PC-9 (cell line): ENCODE measurements around the gene LRRC27. TPM values are rescaled to one million over a fixed set of nuclear protein-coding genes. Genes with fewer than 3 reads are reported as not detected.

ENCODE experiments used
- BruUV-seq: library from RNA; stranded (reverse); fragments of 400-500 nt; replicated peaks from 2 replicates; lab custom pipeline; 2021; lab: Mats Ljungman, UMichigan
- CTCF ChIA-PET: fragments of 300-600 bp; sonication (Branson Sonifier 250); formaldehyde crosslinking; loops from one replicate; lab custom pipeline; 2022; ENCODE audit warnings: antibody characterized with exemption; lab: Charles Lee
- POLR2A ChIA-PET: fragments of 300-600 bp; sonication (Branson Sonifier 250); formaldehyde crosslinking; loops from one replicate; lab custom pipeline; 2022; ENCODE audit warnings: antibody characterized with exemption; ENCODE audit not compliant: unreplicated experiment; lab: Charles Lee
- DNase-seq, 2 experiments: peaks; one replicate each; pipeline versions ENCODE4 v3.0.0 to v3.0.0-alpha.2; 2015 to 2022; ENCODE audit warnings: mixed read lengths in 1 of 2
- H2AFZ ChIP-seq: fragments of 200-600 bp; sonication (generic); 2 replicates; pipeline ENCODE4 v1.8.1; 2017; ENCODE audit warnings: antibody characterized with exemption
- H3F3A ChIP-seq: fragments of 200-600 bp; sonication (generic); 2 replicates; pipeline ENCODE4 v1.8.1; 2017; ENCODE audit warnings: antibody characterized with exemption, mild to moderate bottlenecking, low read depth; ENCODE audit not compliant: insufficient read depth
- H3K27ac ChIP-seq: fragments of 200-600 bp; sonication (generic); 2 replicates; pipeline ENCODE4 v1.6.1; 2016; ENCODE audit warnings: mixed run types
- H3K27me3 ChIP-seq: fragments of 200-600 bp; sonication (generic); 2 replicates; pipeline ENCODE4 v1.6.1; 2016; ENCODE audit warnings: low read depth, mixed run types; ENCODE audit not compliant: insufficient read depth
- H3K36me3 ChIP-seq: fragments of 200-600 bp; sonication (generic); 2 replicates; pipeline ENCODE4 v1.6.1; 2016; ENCODE audit warnings: low read depth, mixed run types
- H3K4me1 ChIP-seq: fragments of 200-600 bp; sonication (generic); replicated peaks from 2 replicates; pipeline ENCODE4 v1.6.1; 2016; ENCODE audit warnings: mixed run types; ENCODE audit not compliant: insufficient read depth
- H3K4me2 ChIP-seq: fragments of 200-600 bp; sonication (generic); 2 replicates; pipeline ENCODE4 v1.6.1; 2017; ENCODE audit warnings: mixed run types
- H3K4me3 ChIP-seq: fragments of 200-600 bp; sonication (generic); 2 replicates; pipeline ENCODE4 v1.6.1; 2016; ENCODE audit warnings: mixed run types
- H3K79me2 ChIP-seq: fragments of 200-600 bp; sonication (generic); 2 replicates; pipeline ENCODE4 v1.6.1; 2017; ENCODE audit warnings: low read depth, mixed run types
- H3K9me2 ChIP-seq: fragments of 200-600 bp; sonication (generic); 2 replicates; pipeline ENCODE4 v1.8.1; 2017; ENCODE audit warnings: mild to moderate bottlenecking; ENCODE audit not compliant: insufficient read depth
- H3K9me3 ChIP-seq: fragments of 200-600 bp; sonication (generic); 2 replicates; pipeline ENCODE4 v1.8.1; 2016; ENCODE audit warnings: low read depth; ENCODE audit not compliant: insufficient read depth
- H4K20me1 ChIP-seq: fragments of 200-600 bp; sonication (generic); 2 replicates; pipeline ENCODE4 v1.8.1; 2017; ENCODE audit not compliant: insufficient read depth
- EZH2 ChIP-seq: fragments of 200-600 bp; sonication (generic); IDR thresholded peaks from 2 replicates; pipeline ENCODE4 v1.8.0; 2017; ENCODE audit warnings: antibody characterized with exemption, low read depth
- intact Hi-C: fragments of 100-400 bp; cut with micrococcal nuclease; formaldehyde crosslinking; loops from one replicate; pipeline ENCODE4 v1.10.0; 2022; ENCODE audit not compliant: unreplicated experiment
- total RNA-seq: library from RNA; stranded (reverse); gene quantifications from 2 replicates; pipeline ENCODE4 v1.2.3, GENCODE V29; 2021
- TF ChIP-seq, protein P1 (sequence below): fragments of 200-600 bp; sonication (generic); conservative IDR thresholded peaks from 2 replicates; pipeline ENCODE4 v1.6.1; 2017; ENCODE audit warnings: mixed run types, antibody characterized with exemption, mild to moderate bottlenecking, moderate library complexity

The LRRC27 gene
- total RNA-seq, 1 experiment from 2014 or later = 10.0 TPM

DNA sequence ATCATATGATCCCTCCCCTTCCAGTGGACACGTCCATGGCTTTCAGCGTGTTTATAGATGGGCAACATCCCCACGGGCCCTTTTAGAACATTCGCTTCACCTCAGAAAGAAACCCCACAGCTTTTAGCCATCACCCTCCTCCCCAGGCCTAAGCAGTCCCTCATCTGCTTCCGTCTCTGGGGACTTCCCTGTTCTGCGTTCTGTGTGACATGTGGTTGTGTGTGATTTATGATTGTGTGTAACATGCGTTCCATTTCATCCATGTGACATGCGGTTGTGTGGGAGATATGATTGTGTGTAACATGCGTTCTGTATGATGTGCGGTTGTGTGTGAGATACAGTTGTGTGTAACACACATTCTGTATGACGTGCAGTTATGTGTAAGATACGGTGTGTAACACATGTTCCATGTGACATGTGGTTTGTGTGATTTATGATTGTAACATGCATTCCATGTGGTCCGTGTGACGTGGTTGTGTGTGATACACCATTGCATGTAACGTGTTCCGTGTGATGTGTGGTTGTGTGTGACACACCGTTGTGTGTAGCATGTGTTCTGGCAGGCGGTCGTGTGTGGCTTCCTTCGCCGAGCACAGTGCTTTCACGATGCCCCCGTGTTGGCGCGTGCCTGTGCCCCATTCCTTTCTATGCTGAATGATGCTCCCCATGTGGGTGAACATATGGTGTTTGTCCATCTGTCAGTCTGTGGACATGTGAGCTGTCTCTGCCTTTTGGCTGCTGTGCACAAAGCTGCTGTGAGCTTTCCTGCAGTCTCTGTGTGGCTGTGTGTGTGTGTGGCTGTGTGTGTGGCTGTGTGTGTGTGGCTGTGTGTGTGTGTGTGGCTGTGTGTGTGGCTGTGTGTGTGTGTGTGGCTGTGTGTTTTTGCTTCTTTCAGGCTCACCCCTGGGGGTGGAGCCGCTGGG is 91.2 kb downstream of the LRRC27 start:
- ChIA-PET CTCF (no interaction called here), POLR2A (no interaction called here)
- Histone ChIP-seq H3F3A (peaks cover 12% of the 10 kb centered on the region), H3K4me3 (no peak overlapping the region), H3K36me3 (no peaks in the 10 kb centered on the region), H3K9me3 (no peaks in the 10 kb centered on the region), H3K4me1 (peaks cover 41% of the 10 kb centered on the region), H3K9me2 (no peaks in the 10 kb centered on the region), H3K4me2 (no peak overlapping the region), H4K20me1 (no peaks in the 10 kb centered on the region), H3K27me3 (no peaks in the 10 kb centered on the region), H3K27ac (no peak overlapping the region), H2AFZ (no peak overlapping the region), H3K79me2 (no peaks in the 10 kb centered on the region)
- intact Hi-C loops = no loop called here
- DNase-seq = no peak
- TF ChIP-seq, protein P1, sequence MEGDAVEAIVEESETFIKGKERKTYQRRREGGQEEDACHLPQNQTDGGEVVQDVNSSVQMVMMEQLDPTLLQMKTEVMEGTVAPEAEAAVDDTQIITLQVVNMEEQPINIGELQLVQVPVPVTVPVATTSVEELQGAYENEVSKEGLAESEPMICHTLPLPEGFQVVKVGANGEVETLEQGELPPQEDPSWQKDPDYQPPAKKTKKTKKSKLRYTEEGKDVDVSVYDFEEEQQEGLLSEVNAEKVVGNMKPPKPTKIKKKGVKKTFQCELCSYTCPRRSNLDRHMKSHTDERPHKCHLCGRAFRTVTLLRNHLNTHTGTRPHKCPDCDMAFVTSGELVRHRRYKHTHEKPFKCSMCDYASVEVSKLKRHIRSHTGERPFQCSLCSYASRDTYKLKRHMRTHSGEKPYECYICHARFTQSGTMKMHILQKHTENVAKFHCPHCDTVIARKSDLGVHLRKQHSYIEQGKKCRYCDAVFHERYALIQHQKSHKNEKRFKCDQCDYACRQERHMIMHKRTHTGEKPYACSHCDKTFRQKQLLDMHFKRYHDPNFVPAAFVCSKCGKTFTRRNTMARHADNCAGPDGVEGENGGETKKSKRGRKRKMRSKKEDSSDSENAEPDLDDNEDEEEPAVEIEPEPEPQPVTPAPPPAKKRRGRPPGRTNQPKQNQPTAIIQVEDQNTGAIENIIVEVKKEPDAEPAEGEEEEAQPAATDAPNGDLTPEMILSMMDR = no peak
- TF ChIP-seq EZH2 = no peak
- BruUV-seq = no TSS peak

DNA sequence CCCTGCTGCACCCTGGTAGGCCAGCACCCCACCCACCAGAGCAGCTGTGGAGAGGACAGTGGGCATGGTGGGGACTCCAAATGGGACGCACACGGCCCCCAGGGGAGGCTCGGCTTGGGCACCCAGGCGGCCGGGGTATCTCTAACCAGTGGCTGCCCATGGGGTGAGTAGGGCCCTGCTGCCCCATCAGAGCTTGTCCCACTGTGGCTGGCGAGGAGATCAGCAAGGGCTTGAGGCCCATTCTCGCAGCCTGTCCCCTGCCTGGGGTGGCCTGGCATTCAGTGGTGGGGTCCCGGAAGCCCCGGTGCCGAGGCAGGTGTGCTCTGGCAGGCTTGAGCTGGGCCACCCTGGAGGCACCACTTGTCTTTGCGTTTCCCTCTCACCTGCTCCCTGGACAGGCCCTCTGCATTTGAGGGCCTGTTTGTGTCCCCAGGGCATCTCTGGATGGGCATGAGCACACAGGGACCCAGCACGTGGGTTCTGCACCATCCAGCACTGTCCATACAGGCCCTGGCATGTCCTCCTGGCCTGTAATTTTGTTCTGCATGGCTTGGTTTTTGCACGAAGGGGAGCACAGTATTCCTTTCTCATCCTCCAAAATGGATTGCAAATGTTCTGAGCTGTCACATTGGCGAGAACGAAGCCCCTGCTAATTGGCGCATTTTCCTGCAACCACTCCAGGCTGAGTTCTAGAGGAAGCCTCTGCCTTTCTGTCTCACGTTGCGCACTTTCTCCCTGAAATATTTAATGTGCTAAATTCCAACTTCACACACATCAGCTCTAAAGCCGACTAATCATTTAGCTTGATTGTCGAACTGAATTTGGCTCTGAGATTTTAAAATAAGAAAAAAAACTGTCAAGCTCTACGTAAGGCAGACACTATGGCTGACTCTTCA is 92.2 kb downstream of the LRRC27 start:
- H3K4me3 ChIP-seq = no peak overlapping the region
- H3K27me3 ChIP-seq = no peaks in the 10 kb centered on the region
- ChIA-PET POLR2A (no interaction called here), CTCF (no interaction called here)
- H3K79me2 ChIP-seq = no peaks in the 10 kb centered on the region
- H3K4me1 ChIP-seq = peaks cover 32% of the 10 kb centered on the region
- intact Hi-C loops = no loop called here
- no peaks in the 10 kb centered on the region for H3K9me2 ChIP-seq
- no peaks in the 10 kb centered on the region for H3K9me3 ChIP-seq
- H2AFZ ChIP-seq = no peak overlapping the region
- no peaks in the 10 kb centered on the region for H3K36me3 ChIP-seq
- H3K4me2 ChIP-seq = no peak overlapping the region
- H4K20me1 ChIP-seq = no peaks in the 10 kb centered on the region
- peaks cover 7% of the 10 kb centered on the region; the same call in 1 of the 2 replicates for H3F3A ChIP-seq
- DNase-seq = no peak
- BruUV-seq = no TSS peak
- TF ChIP-seq EZH2 = no peak
- TF ChIP-seq, protein P1 = no peak
- no peak overlapping the region for H3K27ac ChIP-seq

DNA sequence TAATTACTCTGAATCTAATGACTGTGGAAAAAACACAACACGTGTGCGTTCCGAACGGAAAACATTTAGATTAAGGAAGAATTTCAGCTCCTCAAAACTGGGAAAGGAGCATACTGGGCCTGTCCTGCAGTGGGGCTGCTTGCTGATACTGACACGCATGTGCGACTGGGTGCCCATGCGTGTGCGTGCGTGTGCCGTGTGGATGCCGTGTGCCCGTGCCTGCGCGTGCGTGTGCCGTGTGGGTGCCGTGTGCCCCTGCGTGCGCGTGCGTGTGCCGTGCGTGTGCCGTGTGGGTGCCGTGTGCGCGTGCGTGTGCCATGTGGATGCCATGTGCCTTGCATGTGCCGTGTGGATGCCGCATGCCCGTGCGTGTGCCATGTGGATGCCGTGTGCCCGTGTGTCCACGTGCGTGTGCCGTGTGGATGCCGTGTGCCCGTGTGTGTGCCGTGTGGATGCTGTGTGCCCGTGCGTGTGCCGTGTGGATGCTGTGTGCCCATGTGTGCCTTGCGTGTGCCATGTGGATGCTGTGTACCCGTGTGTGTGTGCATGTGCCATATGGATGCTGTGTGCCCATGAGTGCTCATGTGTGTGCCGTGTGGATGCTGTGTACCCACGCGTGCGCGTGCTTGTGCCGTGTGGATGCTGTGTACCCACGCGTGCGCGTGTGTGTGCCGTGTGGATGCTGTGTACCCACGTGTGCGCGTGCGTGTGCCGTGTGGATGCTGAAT is 93.2 kb downstream of the LRRC27 start:
- ChIA-PET CTCF (no interaction called here), POLR2A (no interaction called here)
- H3K4me2 ChIP-seq = no peak overlapping the region
- peaks cover 7% of the 10 kb centered on the region; the same call in 1 of the 2 replicates for H3F3A ChIP-seq
- no peaks in the 10 kb centered on the region for H3K79me2 ChIP-seq
- peaks cover 24% of the 10 kb centered on the region for H3K4me1 ChIP-seq
- no peaks in the 10 kb centered on the region for H3K9me3 ChIP-seq
- H3K27me3 ChIP-seq = no peaks in the 10 kb centered on the region
- no peak overlapping the region for H3K4me3 ChIP-seq
- H2AFZ ChIP-seq = no peak overlapping the region
- BruUV-seq = no TSS peak
- no peak for DNase-seq
- intact Hi-C loops = no loop called here
- no peak overlapping the region for H3K27ac ChIP-seq
- H3K36me3 ChIP-seq = no peaks in the 10 kb centered on the region
- H4K20me1 ChIP-seq = no peaks in the 10 kb centered on the region
- no peaks in the 10 kb centered on the region for H3K9me2 ChIP-seq
- TF ChIP-seq EZH2 = no peak
- TF ChIP-seq, protein P1 = no peak
